ENCODE data around the gene LPXN.

Gene LPXN

GRCh38 chr11:58511636-58512035 is 64.0 kb downstream of the LPXN start:
- TF ChIP-seq CTCF (IDR thresholded peaks at IDR 0.05; ENCODE audit: extremely low read depth, missing control alignments), result no peak
- DNase-seq (ENCODE audit: low spot score), result no peak

- TF ChIP-seq CTCF (IDR thresholded peaks at IDR 0.05; ENCODE audit: extremely low read depth, missing control alignments), result no peak
These were observed 65.9 kb downstream of the LPXN start for GRCh38 chr11:58509748-58510147.

GRCh38 chr11:58508814-58509213 is 66.8 kb downstream of the LPXN start:
- TF ChIP-seq CTCF (IDR thresholded peaks at IDR 0.05; ENCODE audit: extremely low read depth, missing control alignments), result no peak
- no peak for DNase-seq (ENCODE audit: low spot score)

More at GRCh38 chr11:58509748-58510147, 65.9 kb downstream of the LPXN start:
- no peak for DNase-seq (ENCODE audit: low spot score)

- TF ChIP-seq CTCF (IDR thresholded peaks at IDR 0.05; ENCODE audit: extremely low read depth, missing control alignments), result no peak
- DNase-seq (ENCODE audit: low spot score), result no peak
These were observed 67.7 kb downstream of the LPXN start, which contains the start of gene OR5B21 for GRCh38 chr11:58508005-58508404. Gene OR5B21 (minus strand): TSS chr11:58508105. CDS start chr11:58508105, 0 bp downstream.

- DNase-seq (ENCODE audit: low spot score), result no peak
- TF ChIP-seq CTCF (IDR thresholded peaks at IDR 0.05; ENCODE audit: extremely low read depth, missing control alignments), result no peak
These were observed 68.3 kb downstream of the LPXN start for GRCh38 chr11:58507355-58507754.

GRCh38 chr11:58506935-58507334 is 68.7 kb downstream of the LPXN start:
- TF ChIP-seq CTCF (IDR thresholded peaks at IDR 0.05; ENCODE audit: extremely low read depth, missing control alignments), result no peak
- DNase-seq (ENCODE audit: low spot score), result no peak

- TF ChIP-seq CTCF (IDR thresholded peaks at IDR 0.05; ENCODE audit: extremely low read depth, missing control alignments), result no peak
- DNase-seq (ENCODE audit: low spot score), result no peak
These were observed 69.8 kb downstream of the LPXN start for GRCh38 chr11:58505849-58506248.
